ENCODE data around the gene RBM33. TPM values are rescaled to one million over a fixed set of nuclear protein-coding genes. Genes with fewer than 3 reads are reported as not detected.

The RBM33 gene
- total RNA-seq, 1 donor from 2014 or later = 62.8 TPM

DNA sequence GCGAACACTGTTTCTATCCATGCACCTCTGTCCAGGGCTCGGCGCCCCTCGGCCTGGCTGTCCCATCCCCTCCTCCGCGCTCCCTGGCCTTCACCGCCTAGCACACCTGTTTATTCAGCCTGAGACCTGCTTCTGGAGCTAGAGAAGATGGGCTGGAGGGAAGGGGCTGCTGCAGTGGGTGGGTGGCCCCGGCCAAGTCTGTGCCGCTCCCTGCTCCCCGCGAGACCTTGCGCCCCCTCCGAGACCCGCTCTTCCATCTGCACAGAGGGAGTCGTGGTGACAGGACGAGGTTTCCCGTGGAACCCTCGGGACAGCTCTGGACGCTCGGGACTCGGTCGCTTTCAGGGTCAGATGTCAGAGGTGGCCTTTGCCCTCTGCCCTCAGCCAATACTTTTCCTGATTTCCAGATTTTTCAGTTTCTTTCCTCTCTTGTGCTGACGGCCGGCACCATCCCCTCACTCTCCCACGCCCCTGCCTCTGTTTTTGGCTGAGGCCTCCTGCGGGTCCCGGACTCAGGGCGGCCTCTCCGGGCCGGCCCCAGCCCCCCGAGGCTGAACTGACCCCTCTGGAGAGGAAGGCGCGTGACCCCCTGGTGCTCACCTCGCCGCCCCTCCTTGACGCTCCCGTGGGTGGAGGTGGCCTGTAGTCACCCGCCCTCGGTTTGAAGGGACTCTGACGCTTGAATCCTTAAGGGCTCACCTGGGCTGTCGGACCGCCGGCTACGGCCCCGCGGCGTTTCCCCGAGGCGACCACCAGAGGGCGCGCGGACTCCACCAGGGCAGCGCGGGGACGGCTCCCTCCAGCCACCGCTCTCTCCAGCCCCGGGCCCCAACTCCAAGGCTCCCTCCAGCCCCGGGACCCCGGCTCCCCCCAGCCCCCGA, 152.2 kb downstream of the RBM33 start:
- intact Hi-C loops (cut with DNase I) = no loop called here

GRCh38 chr7:155797262-155798250, 153.1 kb downstream of the RBM33 start:
- TF ChIP-seq CTCF (IDR thresholded peaks at IDR 0.05) = no peak
- peak; percentile 29 for ATAC-seq
- H3K9me3 ChIP-seq = no peaks in the 10 kb centered on the region
- H3K4me3 ChIP-seq = no peak overlapping the region
- peaks cover 42% of the 10 kb centered on the region for H3K27me3 ChIP-seq
- intact Hi-C loops (cut with DNase I) = no loop called here
- no peak for DNase-seq
- H3K27ac ChIP-seq = no peak overlapping the region
- no peaks in the 10 kb centered on the region for H3K36me3 ChIP-seq
- no peaks in the 10 kb centered on the region for H3K4me1 ChIP-seq

More for the DNA sequence above, 152.2 kb downstream of the RBM33 start:
- H3K36me3 ChIP-seq = no peaks in the 10 kb centered on the region
- H3K4me3 ChIP-seq = no peak overlapping the region
- DNase-seq = peak; percentile 85
- peaks cover 33% of the 10 kb centered on the region for H3K27me3 ChIP-seq
- no peaks in the 10 kb centered on the region for H3K9me3 ChIP-seq
- H3K4me1 ChIP-seq = no peaks in the 10 kb centered on the region
- peak; percentile 93 for ATAC-seq
- TF ChIP-seq CTCF (IDR thresholded peaks at IDR 0.05) = peak; percentile 94
- no peak overlapping the region for H3K27ac ChIP-seq

- TF ChIP-seq CTCF (IDR thresholded peaks at IDR 0.05) = no peak
- peaks cover 5% of the 10 kb centered on the region for H3K4me1 ChIP-seq
- peak; percentile 35 for DNase-seq
- no peak overlapping the region for H3K27ac ChIP-seq
- H3K27me3 ChIP-seq = peaks cover 54% of the 10 kb centered on the region
- intact Hi-C loops (cut with DNase I) = no loop called here
- no peaks in the 10 kb centered on the region for H3K36me3 ChIP-seq
- no peak for ATAC-seq
- H3K4me3 ChIP-seq = no peak overlapping the region
- H3K9me3 ChIP-seq = no peaks in the 10 kb centered on the region
Measured at GRCh38 chr7:155798673-155799439, 154.4 kb downstream of the RBM33 start.

GRCh38 chr7:155799514-155799913, 155.1 kb downstream of the RBM33 start:
- no peak for DNase-seq
- intact Hi-C loops (cut with DNase I) = no loop called here
- Histone ChIP-seq H3K27ac (no peak overlapping the region), H3K9me3 (no peaks in the 10 kb centered on the region), H3K27me3 (peaks cover 56% of the 10 kb centered on the region), H3K36me3 (no peaks in the 10 kb centered on the region), H3K4me3 (no peak overlapping the region), H3K4me1 (peaks cover 10% of the 10 kb centered on the region)
- no peak for ATAC-seq
- no peak for TF ChIP-seq CTCF (IDR thresholded peaks at IDR 0.05)

- peaks cover 62% of the 10 kb centered on the region for H3K27me3 ChIP-seq
- no peak for ATAC-seq
Measured at GRCh38 chr7:155800301-155800700, 155.8 kb downstream of the RBM33 start.

More at GRCh38 chr7:155800301-155800700, 155.8 kb downstream of the RBM33 start:
- DNase-seq = peak; percentile 46
- Histone ChIP-seq H3K4me1 (peaks cover 13% of the 10 kb centered on the region), H3K9me3 (no peaks in the 10 kb centered on the region), H3K36me3 (no peaks in the 10 kb centered on the region), H3K27ac (no peak overlapping the region), H3K4me3 (no peak overlapping the region)
- intact Hi-C loops (cut with DNase I) = no loop called here
- TF ChIP-seq CTCF (IDR thresholded peaks at IDR 0.05) = no peak
